ENCODE results near the gene USP40.
"Not testable (repeated sequence)": the region's sequence is repeated elsewhere in the genome, so short reads cannot be mapped to it uniquely, and the experiment has no call there.

USP40 gene, protein sequence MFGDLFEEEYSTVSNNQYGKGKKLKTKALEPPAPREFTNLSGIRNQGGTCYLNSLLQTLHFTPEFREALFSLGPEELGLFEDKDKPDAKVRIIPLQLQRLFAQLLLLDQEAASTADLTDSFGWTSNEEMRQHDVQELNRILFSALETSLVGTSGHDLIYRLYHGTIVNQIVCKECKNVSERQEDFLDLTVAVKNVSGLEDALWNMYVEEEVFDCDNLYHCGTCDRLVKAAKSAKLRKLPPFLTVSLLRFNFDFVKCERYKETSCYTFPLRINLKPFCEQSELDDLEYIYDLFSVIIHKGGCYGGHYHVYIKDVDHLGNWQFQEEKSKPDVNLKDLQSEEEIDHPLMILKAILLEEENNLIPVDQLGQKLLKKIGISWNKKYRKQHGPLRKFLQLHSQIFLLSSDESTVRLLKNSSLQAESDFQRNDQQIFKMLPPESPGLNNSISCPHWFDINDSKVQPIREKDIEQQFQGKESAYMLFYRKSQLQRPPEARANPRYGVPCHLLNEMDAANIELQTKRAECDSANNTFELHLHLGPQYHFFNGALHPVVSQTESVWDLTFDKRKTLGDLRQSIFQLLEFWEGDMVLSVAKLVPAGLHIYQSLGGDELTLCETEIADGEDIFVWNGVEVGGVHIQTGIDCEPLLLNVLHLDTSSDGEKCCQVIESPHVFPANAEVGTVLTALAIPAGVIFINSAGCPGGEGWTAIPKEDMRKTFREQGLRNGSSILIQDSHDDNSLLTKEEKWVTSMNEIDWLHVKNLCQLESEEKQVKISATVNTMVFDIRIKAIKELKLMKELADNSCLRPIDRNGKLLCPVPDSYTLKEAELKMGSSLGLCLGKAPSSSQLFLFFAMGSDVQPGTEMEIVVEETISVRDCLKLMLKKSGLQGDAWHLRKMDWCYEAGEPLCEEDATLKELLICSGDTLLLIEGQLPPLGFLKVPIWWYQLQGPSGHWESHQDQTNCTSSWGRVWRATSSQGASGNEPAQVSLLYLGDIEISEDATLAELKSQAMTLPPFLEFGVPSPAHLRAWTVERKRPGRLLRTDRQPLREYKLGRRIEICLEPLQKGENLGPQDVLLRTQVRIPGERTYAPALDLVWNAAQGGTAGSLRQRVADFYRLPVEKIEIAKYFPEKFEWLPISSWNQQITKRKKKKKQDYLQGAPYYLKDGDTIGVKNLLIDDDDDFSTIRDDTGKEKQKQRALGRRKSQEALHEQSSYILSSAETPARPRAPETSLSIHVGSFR

DNA sequence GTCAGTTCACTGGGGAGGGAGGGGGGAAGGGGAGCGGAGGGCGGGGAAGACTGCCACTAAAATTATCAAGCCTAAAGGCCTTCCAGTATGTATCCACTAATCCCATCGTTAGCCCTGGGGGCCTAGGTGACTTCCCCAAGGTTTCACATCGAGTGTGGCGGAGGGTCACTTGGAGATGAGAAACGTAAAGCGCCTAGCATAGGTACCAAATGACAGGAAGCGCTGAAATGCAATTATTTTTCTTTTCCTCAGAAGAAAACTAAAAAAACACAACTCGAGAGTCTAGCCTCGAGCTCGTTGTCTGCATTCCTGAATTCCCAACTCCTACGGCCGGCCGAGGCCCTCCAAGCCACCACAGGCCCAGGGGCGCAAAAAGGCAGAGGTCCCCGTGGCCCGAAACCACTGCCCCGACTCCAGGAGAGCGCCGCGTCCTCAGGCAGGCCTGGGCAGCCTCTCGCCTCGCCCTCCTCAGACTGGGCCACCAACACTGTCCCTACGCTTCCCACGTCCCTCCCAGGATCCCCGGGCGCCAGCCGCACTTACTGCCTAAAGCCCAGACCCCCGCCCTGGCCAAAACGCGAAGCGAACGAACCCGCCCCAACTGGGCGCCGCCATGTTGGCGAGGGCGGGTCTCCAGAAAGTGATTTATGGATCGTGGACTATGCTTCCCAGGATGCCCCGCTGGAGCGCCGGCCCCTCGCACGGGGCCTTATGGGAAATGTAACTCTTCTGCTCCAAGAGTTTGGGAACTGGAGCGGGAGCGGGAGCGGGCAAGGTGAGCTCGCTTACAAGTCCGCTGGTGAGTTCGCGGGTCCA is at the start of gene USP40:
USP40 (minus strand) TSS at position 642 of the 816 bp plus-strand sequence. CDS start 1,228 bp downstream, outside the sequence.
- peak; percentile 20 for DNase-seq (ENCODE audit: low read depth)

DNA sequence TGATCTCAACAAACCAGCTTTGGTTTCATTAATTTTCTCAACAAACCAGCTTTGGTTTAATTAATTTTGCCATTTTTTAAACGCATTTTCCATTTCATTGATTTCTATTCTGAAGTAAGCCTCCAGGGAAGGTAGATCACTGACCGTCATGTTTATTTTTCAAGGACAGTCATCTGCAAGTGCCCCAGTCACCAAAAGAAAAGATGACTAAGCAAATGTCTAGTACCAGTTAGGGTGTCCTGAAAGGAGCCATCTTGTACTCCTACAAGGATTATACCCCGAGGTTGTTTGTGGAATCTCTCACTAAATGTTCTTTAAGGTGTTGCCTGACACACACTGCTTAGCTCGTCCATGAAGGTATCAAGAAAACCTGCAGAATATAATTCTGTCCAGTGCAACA is 44.7 kb upstream of the USP40 start:
- no peak for DNase-seq (ENCODE audit: low read depth)

DNA sequence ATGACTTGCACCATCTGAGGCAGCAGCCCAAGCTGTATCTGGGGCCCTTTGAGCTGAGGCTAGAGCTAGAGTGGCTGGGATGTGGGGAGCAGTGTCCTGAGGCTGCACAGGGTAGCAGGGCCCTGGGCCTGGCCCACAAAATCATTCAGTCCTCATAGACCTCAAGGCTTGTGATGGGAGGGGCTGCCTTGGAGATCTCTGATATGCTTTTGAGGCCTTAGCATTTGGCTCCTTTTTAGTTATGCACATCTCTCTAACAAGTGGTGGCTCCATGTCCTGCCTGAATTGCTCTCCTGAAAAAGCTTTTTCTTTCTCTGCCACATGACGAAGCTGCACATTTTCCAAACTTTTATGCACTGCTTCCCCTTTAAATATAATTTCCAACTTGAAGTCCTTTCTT is 39.1 kb upstream of the USP40 start:
- no peak for DNase-seq (ENCODE audit: low read depth)

DNA sequence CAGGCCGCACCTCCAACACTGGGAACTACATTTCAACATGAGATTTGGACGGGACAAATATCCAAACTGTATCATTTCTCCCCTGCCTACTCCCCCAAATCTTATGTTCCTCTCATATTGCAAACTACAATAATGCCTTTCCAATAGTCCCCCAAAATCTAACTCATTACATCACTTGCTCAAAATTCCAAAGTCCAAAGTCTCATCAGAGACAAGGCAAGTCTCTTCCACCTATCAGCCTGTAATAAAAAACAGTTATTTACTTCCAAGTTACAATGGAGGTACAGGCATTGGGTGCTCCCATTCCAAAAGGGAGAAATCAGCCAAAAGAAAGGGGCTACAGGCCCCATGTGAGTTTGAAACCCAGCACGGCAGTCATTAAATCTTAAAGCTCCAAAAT is 38.2 kb upstream of the USP40 start:
- no peak for DNase-seq (ENCODE audit: low read depth)

DNA sequence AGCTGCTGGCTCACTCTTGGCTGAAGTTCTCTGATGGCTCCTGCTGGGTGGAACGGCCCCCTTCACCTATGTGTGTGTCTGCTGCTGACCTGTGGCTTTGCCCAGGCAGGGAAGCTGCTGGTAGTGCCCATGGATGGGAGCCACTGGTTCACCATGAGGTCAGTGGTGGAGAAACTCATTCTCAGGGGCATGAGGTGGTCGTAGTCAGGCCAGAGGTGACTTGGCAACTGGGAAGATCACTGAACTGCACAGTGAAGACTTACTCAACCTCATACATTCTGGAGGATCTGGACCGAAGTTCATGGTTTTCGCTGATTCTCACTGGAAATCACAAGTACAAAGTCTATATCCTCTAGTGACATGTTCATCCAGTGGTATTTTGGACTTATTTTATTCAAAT is 36.9 kb upstream of the USP40 start:
- no peak for DNase-seq (ENCODE audit: low read depth)

DNA sequence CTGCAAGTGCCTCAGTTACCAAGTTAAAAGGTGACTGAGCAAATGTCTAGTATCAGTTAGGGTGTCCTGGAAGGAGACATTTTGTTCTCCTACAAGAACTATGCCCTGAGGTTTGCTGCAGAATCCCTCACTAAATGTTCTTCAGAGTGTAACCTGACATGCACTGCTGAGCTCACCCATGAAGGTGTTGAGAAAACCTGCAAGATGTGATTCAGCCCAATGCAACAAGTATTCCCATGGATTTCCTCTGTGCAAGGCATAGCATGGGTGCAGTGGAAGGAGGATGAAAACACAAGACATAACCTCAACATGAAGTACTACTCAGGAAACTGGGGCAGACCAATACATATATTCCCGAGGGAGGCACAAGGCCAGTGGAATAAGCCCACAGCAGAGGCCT is 35.5 kb upstream of the USP40 start:
- no peak for DNase-seq (ENCODE audit: low read depth)

DNA sequence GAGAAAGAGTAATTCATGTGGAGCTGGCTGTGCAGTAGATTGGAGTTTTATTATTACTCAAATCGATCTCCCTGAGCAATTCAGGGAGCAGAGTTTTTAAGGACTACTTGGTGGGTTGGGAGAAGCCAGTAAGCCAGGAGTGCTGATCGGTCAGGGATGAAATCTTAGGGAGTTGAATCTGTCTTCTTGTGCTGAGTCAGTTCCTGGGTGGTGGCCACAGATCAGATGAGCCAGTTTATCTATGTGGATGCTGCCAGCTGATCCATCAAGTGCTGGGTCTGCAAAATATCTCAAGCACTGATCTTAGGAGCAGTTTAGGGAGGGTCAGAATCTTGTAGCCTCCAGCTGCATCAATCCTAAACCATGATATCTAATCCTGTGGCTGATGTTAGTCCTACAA is 33.8 kb upstream of the USP40 start:
- no peak for DNase-seq (ENCODE audit: low read depth)

DNA sequence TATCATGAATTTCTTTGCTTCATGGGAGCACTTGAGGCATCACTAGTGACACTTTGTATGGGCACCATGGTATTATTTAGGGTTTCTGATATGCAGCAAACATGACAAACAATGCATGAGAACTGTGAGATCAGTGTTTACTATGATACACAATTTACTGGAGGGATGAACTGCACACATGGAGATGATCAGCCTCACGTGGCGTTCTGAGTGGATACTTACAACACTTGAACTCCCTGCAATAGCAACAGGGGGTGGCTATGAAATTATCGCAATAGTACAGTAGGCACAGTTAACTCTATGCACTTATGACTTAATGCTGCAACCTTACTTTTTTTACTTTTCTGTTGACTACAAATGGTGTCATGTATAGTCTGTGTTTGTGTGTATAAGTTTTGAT is 32.4 kb upstream of the USP40 start:
- DNase-seq (ENCODE audit: low read depth) = no peak

DNA sequence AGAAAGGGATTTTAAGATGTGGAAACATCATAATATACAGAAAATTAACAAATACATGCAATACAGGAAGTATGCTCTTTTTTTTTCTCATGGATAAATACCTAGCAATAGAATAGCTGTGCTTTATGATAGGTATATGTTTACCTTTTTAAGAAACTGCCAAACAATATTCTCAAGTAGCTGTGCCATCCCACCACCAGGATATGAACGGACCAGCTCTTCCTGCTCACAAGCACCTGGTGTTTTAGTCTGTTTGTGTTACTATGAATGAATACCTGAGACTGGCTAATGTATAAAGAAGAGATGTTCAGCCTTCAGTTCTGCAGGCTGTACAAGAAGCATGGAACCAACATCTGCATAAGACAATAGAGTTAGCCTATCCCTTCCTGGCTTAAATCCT is 30.9 kb upstream of the USP40 start:
- no peak for DNase-seq (ENCODE audit: low read depth)

DNA sequence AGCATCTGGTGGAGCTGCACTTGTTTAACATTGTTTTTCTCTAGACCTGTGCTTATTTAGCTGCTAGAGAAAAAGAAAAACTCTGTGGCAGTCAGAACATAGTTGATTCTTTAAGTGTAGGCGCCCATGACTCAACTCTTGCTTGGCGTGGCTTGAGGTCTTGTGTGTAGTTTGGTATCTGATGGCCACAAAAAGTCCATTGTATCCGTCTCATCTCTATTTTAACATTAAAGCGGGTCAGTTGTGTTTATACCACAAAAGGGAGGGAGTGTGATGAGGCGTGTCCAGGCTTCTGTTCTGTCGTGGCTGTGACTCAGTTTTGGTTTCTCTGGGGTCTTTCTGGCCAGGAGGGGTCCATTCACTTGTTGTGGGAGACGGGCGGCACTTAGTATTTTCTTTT is 26.6 kb upstream of the USP40 start:
- DNase-seq (ENCODE audit: low read depth) = no peak

DNA sequence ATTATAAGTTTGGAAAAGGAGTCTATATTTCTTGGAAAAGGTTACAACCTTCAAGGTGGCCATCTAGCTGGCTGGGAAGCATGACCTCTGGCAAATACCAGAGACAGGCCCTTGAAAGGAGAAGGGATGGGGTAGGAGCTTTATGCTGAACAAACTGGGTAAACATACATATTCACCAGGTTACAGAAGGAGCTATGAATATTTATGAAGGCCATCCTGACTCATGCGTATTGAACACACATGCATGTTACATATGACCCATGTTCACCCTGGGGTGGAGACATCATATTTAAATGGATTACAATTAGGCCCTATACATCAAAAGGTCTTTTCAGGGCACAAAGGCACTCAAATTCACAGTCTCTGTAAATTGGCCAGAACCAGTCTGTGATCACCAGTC is 26.1 kb upstream of the USP40 start:
- not testable (repeated sequence) for DNase-seq (ENCODE audit: low read depth)

DNA sequence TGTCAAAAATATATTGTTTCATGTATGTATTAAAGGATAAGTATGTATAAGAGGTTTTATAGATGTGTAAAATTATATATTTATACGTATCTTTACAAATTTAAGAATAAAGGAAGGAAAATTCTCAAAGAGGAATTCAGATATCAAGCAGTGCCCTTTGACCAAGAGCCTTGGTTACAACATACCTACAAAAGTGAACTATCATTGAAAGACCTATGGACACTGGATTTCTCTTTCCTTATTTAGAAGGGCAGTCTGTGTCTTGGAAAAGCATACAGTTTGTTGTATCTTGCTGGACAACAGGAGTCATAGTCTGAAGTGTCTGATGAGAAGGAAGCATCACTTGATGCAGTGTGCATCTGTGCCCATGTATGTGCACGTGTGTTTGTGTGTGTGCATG is 21.8 kb upstream of the USP40 start:
- no peak for DNase-seq (ENCODE audit: low read depth)

DNA sequence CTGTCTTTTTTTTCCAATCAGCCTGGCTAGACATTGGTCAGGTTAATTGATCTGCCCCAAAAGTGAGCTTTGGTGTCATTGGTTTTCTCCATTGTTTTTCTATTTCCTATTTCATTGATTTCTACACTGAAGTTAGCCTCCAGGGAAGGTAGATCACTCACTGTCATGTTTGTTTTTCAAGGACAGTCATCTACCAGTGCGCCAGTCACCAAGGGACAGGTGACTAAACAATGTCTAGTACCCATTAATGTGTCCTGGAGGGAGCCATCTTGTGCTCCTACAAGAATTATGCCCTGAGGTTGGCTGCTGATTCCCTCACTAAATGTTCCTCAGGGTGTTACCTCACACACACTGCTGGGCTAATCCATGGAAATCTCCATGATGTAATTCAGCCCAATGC is 17.6 kb upstream of the USP40 start:
- no peak for DNase-seq (ENCODE audit: low read depth)

DNA sequence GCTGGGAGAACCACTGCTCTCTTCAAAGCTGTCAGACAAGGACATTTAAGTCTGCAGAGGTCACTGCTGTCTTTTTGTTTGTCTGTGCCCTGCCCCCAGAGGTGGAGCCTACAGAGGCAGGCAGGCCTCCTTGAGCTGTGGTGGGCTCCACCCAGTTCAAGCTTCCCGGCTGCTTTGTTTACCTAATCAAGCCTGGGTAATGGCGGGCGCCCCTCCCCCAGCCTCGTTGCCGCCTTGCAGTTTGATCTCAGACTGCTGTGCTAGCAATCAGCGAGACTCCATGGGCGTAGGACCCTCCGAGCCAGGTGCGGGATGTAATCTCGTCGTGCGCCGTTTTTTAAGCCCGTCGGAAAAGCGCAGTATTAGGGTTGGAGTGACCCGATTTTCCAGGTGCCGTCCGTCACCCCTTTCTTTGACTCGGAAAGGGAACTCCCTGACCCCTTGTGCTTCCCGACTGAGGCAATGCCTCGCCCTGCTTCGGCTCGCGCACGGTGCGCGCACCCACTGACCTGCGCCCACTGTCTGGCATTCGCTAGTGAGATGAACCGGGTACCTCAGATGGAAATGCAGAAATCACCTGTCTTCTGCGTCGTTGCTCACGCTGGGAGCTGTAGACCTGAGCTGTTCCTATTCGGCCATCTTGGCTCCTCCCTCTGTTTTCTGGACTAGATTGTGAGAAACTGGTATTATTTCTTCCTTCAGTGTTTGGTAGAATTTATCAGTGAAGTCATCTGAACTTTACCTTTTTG is 16.8 kb upstream of the USP40 start:
- DNase-seq (ENCODE audit: low read depth) = not testable (repeated sequence)

DNA sequence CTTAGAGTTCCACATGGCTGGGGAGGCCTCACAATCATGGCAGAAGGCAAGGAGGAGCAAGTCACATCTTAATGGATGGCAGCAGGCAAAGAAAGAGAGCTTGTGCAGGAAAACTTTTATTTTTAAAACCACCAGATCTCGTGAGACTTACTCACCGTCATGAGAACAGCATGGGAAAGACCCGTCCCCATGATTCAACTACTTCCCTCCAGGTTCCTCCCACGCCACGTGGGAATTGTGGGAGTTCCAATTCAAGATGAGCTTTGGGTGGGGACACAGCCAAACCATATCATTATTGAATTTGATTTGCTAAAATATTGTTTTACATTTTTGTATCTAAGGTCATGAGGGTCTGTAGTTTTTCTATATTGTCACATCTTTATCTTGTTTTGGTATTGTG is 10.8 kb upstream of the USP40 start:
- not testable (repeated sequence) for DNase-seq (ENCODE audit: low read depth)

DNA sequence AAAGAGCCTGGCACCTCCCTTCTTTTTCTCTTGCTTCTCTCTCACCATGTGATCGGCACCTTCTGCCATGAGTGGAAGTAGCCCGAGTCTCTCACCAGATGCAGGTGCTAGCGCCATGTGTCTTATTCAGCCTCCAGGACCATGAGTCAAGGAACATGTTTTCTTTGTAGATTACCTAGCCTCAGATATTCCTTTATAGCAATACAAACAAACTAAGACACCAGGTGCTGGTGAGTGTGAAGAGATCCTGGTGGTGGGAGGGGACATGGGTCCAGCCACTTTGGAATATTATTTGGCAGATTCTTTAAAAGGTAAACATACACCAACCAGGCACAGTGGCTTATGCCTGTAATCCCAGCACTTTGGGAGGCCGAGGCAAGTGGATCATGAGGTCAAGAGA is 5.9 kb upstream of the USP40 start:
- DNase-seq (ENCODE audit: low read depth) = no peak

DNA sequence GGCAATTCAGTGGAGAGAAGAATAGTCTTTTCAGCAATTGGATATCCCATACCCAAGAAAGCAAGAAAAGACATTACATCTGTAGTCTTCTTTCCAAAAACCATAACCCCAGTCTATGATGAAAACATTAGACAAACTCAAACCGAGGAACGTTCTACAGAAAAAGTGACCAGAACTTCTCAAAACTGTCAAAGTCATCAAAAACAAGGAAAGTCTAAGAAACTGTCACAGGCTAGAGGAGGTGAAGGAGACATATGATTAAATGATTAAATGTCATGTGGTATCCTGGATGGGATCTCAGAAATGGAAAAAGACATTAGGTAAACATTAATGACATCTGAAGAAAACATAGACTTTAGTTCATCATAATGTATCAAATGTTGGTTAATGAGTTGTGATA is 4.9 kb upstream of the USP40 start:
- DNase-seq (ENCODE audit: low read depth) = no peak

DNA sequence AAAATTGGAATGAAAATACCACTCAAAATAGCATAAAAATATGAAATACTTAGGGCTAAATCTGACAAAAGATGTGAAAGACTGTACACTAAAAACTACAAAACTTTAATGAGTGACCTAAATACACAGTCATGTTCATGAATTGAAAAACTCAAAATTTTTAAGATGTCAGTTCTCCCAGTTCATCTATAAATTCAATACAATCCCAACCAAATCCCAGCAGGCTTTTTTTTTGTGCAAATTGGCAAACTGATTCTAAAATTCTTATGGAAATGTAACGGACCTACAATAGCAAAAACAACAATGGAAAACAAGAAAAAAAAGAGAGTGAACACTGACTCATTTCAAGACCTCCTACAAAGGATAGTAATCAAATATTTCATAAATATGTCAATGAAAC is 4.4 kb upstream of the USP40 start:
- DNase-seq (ENCODE audit: low read depth) = no peak

DNA sequence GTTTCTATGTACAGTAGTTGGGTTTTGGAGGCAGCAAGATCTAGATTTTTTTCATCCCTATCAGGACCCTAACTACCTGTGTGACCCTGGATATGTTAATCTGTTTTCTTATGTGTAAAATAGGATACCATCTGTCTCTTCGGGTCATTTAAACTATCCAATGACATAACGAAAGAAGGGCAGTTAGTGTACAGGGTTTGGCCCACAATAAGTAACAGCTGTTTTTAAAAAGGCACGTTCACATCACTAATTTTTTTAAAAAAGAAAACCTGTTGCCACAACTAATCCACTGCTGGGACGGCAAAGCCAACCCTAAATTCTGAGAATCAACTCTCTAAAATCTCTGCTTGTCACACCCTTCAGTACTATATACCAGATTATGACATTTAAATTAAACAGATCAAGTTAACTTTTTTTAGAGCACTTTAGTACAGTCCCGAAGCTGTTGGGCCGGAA is 869 bp downstream of the USP40 start:
- no peak for DNase-seq (ENCODE audit: low read depth)

DNA sequence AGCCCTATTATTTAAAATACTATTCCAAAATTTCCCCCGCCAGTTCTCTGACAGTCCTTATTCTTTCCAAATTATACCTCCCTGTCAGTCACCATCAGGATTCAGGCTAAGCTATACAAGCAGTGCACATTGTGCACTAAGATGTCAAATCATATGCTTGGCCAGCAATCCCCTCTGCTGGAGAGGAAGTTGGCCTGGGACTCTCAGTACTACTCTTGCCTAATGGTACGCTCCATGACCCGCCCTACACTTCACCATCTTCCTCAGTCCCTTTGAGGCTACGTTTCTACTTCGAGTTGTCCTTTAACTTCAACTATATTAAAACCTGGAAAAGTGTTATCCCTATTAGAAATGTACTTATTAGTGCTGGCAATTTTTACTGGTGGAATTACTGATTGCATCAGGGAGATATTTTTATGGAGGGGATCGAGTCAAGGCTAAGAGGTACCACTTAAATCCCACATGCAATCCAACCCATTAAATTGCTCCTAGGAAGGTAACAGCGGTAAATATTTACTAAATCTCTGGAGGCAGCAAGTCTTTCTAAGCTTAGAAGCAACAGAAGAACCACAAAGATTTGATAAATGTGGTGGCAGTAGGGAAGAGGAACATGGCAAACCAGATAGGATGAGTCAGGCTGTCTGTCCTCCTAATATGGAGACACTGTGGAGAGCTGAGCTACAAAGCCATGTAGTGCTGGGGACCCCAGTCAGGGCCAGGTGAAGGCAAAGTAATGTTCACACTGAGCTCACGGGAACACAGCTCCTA is 2.7 kb downstream of the USP40 start:
- DNase-seq (ENCODE audit: low read depth) = no peak
